MG63 (cell line): ENCODE data around the gene HOTAIR. TPM values are rescaled to one million over a fixed set of nuclear protein-coding genes. Genes with fewer than 3 reads are reported as not detected.

ENCODE experiments used
- DNase-seq: peaks from one replicate; pipeline ENCODE4 v3.0.0-alpha.2; 2020
- H3K27me3 ChIP-seq: fragments of 250-450 bp; sonication (Bioruptor Pico); 2 replicates; pipeline ENCODE4 v1.5.1; 2020; ENCODE audit warnings: mild to moderate bottlenecking, moderate library complexity
- H3K36me3 ChIP-seq: fragments of 250-450 bp; sonication (Bioruptor Pico); 2 replicates; pipeline ENCODE4 v1.5.1; 2020; ENCODE audit warnings: mild to moderate bottlenecking, moderate library complexity
- H3K4me3 ChIP-seq: fragments of 250-450 bp; sonication (Bioruptor Pico); 2 replicates; pipeline ENCODE4 v1.5.1; 2020; ENCODE audit warnings: mild to moderate bottlenecking, moderate library complexity
- H3K9me3 ChIP-seq: fragments of 250-450 bp; sonication (Bioruptor Pico); 2 replicates; pipeline ENCODE4 v1.5.1; 2020; ENCODE audit warnings: mild to moderate bottlenecking, moderate library complexity
- total RNA-seq: library from RNA; depleted of rRNA; stranded (reverse); fragments of >200 nt; shearing (Covaris generic); gene quantifications from 2 replicates; pipeline ENCODE4 v1.2.3, GENCODE V29; 2014; ENCODE audit warnings: low replicate concordance

The HOTAIR gene
- total RNA-seq, 1 experiment from 2014 or later: 4.2 TPM

- Histone ChIP-seq H3K36me3 (peaks cover 20% of the 10 kb centered on the region), H3K4me3 (peak overlapping the region; percentile 37; the same call in 1 of the 2 replicates), H3K9me3 (no peaks in the 10 kb centered on the region), H3K27me3 (no peaks in the 10 kb centered on the region)
- DNase-seq: no peak
These were observed 40.5 kb upstream of the HOTAIR start for GRCh38 chr12:54015018-54015931.

GRCh38 chr12:54014377-54015017 is 39.7 kb upstream of the HOTAIR start:
- H3K36me3 ChIP-seq: peaks cover 15% of the 10 kb centered on the region
- no peak for DNase-seq
- peak overlapping the region; percentile 37 for H3K4me3 ChIP-seq
- H3K9me3 ChIP-seq: no peaks in the 10 kb centered on the region
- H3K27me3 ChIP-seq: no peaks in the 10 kb centered on the region

- Histone ChIP-seq H3K36me3 (peaks cover 12% of the 10 kb centered on the region), H3K9me3 (no peaks in the 10 kb centered on the region), H3K4me3 (no peak overlapping the region), H3K27me3 (no peaks in the 10 kb centered on the region)
- DNase-seq: no peak
These were observed 38.1 kb upstream of the HOTAIR start for GRCh38 chr12:54012631-54013409.

- H3K36me3 ChIP-seq: peaks cover 12% of the 10 kb centered on the region
- no peaks in the 10 kb centered on the region for H3K9me3 ChIP-seq
- DNase-seq: no peak
- peak overlapping the region; percentile 58 for H3K4me3 ChIP-seq
- no peaks in the 10 kb centered on the region for H3K27me3 ChIP-seq
These were observed 37.1 kb upstream of the HOTAIR start for GRCh38 chr12:54011665-54012532.

GRCh38 chr12:54010972-54011664 is 36.4 kb upstream of the HOTAIR start:
- no peaks in the 10 kb centered on the region for H3K27me3 ChIP-seq
- no peak for DNase-seq
- no peaks in the 10 kb centered on the region for H3K9me3 ChIP-seq

GRCh38 chr12:54010053-54010971 is 35.6 kb upstream of the HOTAIR start:
- Histone ChIP-seq H3K27me3 (no peaks in the 10 kb centered on the region), H3K9me3 (no peaks in the 10 kb centered on the region), H3K4me3 (peak overlapping the region; percentile 58), H3K36me3 (peaks cover 17% of the 10 kb centered on the region)
- DNase-seq: no peak

More at GRCh38 chr12:54010972-54011664, 36.4 kb upstream of the HOTAIR start:
- Histone ChIP-seq H3K4me3 (peak overlapping the region; percentile 58), H3K36me3 (peaks cover 14% of the 10 kb centered on the region)

GRCh38 chr12:54009171-54010052 is 34.7 kb upstream of the HOTAIR start:
- Histone ChIP-seq H3K9me3 (no peaks in the 10 kb centered on the region), H3K4me3 (peak overlapping the region; percentile 58), H3K27me3 (no peaks in the 10 kb centered on the region), H3K36me3 (peaks cover 17% of the 10 kb centered on the region)
- DNase-seq: peak; percentile 44

GRCh38 chr12:54008260-54008552 is 33.5 kb upstream of the HOTAIR start:
- Histone ChIP-seq H3K36me3 (peaks cover 17% of the 10 kb centered on the region), H3K4me3 (peak overlapping the region; percentile 58; the same call in 1 of the 2 replicates), H3K9me3 (no peaks in the 10 kb centered on the region), H3K27me3 (no peaks in the 10 kb centered on the region)
- no peak for DNase-seq

- H3K9me3 ChIP-seq: no peaks in the 10 kb centered on the region
- no peak overlapping the region for H3K4me3 ChIP-seq
- H3K27me3 ChIP-seq: no peaks in the 10 kb centered on the region
- peaks cover 15% of the 10 kb centered on the region for H3K36me3 ChIP-seq
- DNase-seq: no peak
These were observed 32.9 kb upstream of the HOTAIR start for GRCh38 chr12:54007538-54008259.

- no peaks in the 10 kb centered on the region for H3K9me3 ChIP-seq
- no peaks in the 10 kb centered on the region for H3K27me3 ChIP-seq
- peaks cover 22% of the 10 kb centered on the region for H3K36me3 ChIP-seq
- H3K4me3 ChIP-seq: no peak overlapping the region
- no peak for DNase-seq
These were observed 31.9 kb upstream of the HOTAIR start for GRCh38 chr12:54006559-54007220.

GRCh38 chr12:54005853-54006558 is 31.3 kb upstream of the HOTAIR start:
- Histone ChIP-seq H3K4me3 (no peak overlapping the region; the same call in 1 of the 2 replicates), H3K27me3 (no peaks in the 10 kb centered on the region), H3K36me3 (peaks cover 16% of the 10 kb centered on the region), H3K9me3 (no peaks in the 10 kb centered on the region)
- DNase-seq: peak; percentile 77

GRCh38 chr12:54005531-54005852 is 30.7 kb upstream of the HOTAIR start:
- peaks cover 15% of the 10 kb centered on the region for H3K36me3 ChIP-seq
- H3K9me3 ChIP-seq: no peaks in the 10 kb centered on the region
- H3K4me3 ChIP-seq: no peak overlapping the region
- DNase-seq: no peak
- H3K27me3 ChIP-seq: no peaks in the 10 kb centered on the region
